ENCODE measurements around the gene CHAF1A.
A peak's percentile ranks its signal among the peaks of the same experiment; 100 is the strongest.

CHAF1A gene

DNA sequence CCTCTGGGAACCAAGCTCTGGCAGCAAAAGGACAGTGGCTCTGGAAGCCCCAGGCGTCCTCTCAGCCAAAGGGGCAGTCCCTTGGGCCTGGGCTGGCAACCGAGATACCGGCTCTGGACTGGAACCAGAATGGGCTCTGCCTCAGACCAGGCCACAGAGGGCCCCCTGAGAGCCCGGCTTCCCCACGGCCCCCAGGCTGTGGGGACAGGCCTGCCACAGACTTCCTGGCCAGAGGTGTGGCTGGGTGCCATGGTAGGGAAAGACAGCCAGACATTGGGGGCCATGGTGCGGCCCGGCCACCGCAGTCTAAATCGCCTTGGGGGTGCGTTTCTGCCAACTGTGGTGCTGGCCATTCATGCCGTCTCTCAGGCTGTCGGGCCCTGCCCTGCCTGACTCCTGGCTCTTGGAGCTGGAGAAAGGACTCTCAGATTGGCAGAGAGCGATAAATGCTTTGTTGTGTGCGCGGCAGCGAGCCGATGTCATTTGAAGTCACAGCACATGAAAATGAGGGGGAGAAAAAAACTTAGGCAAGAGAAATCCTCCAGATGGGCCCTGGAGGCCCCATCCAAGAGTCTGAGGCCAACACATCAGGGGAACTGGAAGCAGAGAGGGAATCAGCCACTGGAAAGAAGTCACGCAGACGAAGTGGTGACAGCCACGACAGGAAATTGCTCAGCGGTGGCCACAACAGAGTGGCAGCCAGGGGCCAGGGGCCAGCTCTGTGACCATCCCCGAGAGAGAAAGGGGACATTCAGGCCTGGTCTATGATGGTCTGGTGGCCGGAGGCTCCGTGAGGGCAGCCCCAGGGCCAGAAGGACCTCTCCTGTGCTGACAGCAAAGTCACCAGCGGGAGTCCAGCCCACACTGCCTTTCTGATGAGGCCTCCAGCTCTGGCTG, 28.6 kb upstream of the CHAF1A start:
- peaks cover 8 to 47% of the 10 kb centered on the region in 2 experiments for H3K36me3 ChIP-seq (ENCODE audit: control insufficient read depth in 1 of 2, insufficient read depth in 2 of 2, low read depth in 1 of 2, low read length in 2 of 2)
- H2BK12ac ChIP-seq (ENCODE audit: low read length in 2 of 2): peak overlapping the region; percentile 84 to 95
- H3K14ac ChIP-seq (ENCODE audit: low read length in 2 of 2): peak overlapping the region in 1 of 2 experiments; percentile 60
- H2AK5ac ChIP-seq (ENCODE audit: low read length, severe bottlenecking): peak overlapping the region; percentile 37
- peak overlapping the region; percentile 88 for H3K9ac ChIP-seq (ENCODE audit: low read length)
- peaks cover 26% of the 10 kb centered on the region for H3K79me1 ChIP-seq (replicated peaks; ENCODE audit: low read length, poor library complexity, severe bottlenecking)
- H2AFZ ChIP-seq (ENCODE audit: low read depth, low read length): no peak overlapping the region
- no peak overlapping the region for H2BK5ac ChIP-seq (ENCODE audit: low read depth, low read length, poor library complexity, severe bottlenecking)
- peaks cover 95% of the 10 kb centered on the region for H3K4me1 ChIP-seq (ENCODE audit: control insufficient read depth, insufficient read depth, low read depth, low read length)
- H2BK120ac ChIP-seq (ENCODE audit: low read depth, low read length): peak overlapping the region; percentile 24
- H3K18ac ChIP-seq (ENCODE audit: low read depth in 1 of 2, low read length in 2 of 2): peak overlapping the region; percentile 89 to 91
- DNase-seq: peak; percentile 61
- no peak overlapping the region for H3K4me2 ChIP-seq (ENCODE audit: low read length, poor library complexity, severe bottlenecking)
- WGBS: 77% methylated on average over 25 of the region's 25 CpGs
- H3K4ac ChIP-seq (ENCODE audit: low read depth in 1 of 2, low read length in 2 of 2): peak overlapping the region; percentile 57 to 80
- peak overlapping the region; percentile 85 for H4K91ac ChIP-seq (ENCODE audit: low read length)
- H3K27me3 ChIP-seq (ENCODE audit: control insufficient read depth in 1 of 2, insufficient read depth in 1 of 2, low read length in 2 of 2): no peaks in the 10 kb centered on the region
- peak overlapping the region; percentile 86 for H3K27ac ChIP-seq (ENCODE audit: low read length, poor library complexity, severe bottlenecking)
- no peaks in the 10 kb centered on the region for H3K9me3 ChIP-seq (ENCODE audit: control insufficient read depth, low read length)
- peak overlapping the region; percentile 43 to 46 for H3K23ac ChIP-seq (ENCODE audit: low read length in 2 of 2)
- peak overlapping the region; percentile 84 for H2BK15ac ChIP-seq (ENCODE audit: low read depth, poor library complexity, severe bottlenecking)
- peak overlapping the region in 1 of 2 experiments; percentile 62 for H3K4me3 ChIP-seq (ENCODE audit: insufficient read depth in 1 of 2, low read depth in 1 of 2, low read length in 2 of 2)
- H4K8ac ChIP-seq (ENCODE audit: low read length): peak overlapping the region; percentile 89

GRCh38 chr19:4374498-4375163, 27.8 kb upstream of the CHAF1A start:
- H2AFZ ChIP-seq (ENCODE audit: low read depth, low read length): no peak overlapping the region
- peaks cover 8 to 49% of the 10 kb centered on the region in 2 experiments for H3K36me3 ChIP-seq (ENCODE audit: control insufficient read depth in 1 of 2, insufficient read depth in 2 of 2, low read depth in 1 of 2, low read length in 2 of 2)
- H3K4me1 ChIP-seq (ENCODE audit: control insufficient read depth, insufficient read depth, low read depth, low read length): peaks cover 94% of the 10 kb centered on the region
- peak overlapping the region in 1 of 2 experiments; percentile 88 for H3K14ac ChIP-seq (ENCODE audit: low read length in 2 of 2)
- peak overlapping the region; percentile 89 for H4K8ac ChIP-seq (ENCODE audit: low read length)
- peak overlapping the region in 1 of 2 experiments; percentile 46 for H3K23ac ChIP-seq (ENCODE audit: low read length in 2 of 2)
- H3K9ac ChIP-seq (ENCODE audit: low read length): peak overlapping the region; percentile 88
- peak overlapping the region; percentile 4 for H3K4me2 ChIP-seq (ENCODE audit: low read length, poor library complexity, severe bottlenecking)
- peak; percentile 91 for DNase-seq
- H4K91ac ChIP-seq (ENCODE audit: low read length): peak overlapping the region; percentile 37
- H3K4me3 ChIP-seq (ENCODE audit: insufficient read depth in 1 of 2, low read depth in 1 of 2, low read length in 2 of 2): peak overlapping the region in 1 of 2 experiments; percentile 62
- peak overlapping the region; percentile 27 to 52 for H3K4ac ChIP-seq (ENCODE audit: low read depth in 1 of 2, low read length in 2 of 2)
- no peaks in the 10 kb centered on the region for H3K9me3 ChIP-seq (ENCODE audit: control insufficient read depth, low read length)
- H2BK5ac ChIP-seq (ENCODE audit: low read depth, low read length, poor library complexity, severe bottlenecking): peak overlapping the region; percentile 48
- H2BK15ac ChIP-seq (ENCODE audit: low read depth, poor library complexity, severe bottlenecking): peak overlapping the region; percentile 44
- H3K27ac ChIP-seq (ENCODE audit: low read length, poor library complexity, severe bottlenecking): peak overlapping the region; percentile 86
- H2BK12ac ChIP-seq (ENCODE audit: low read length in 2 of 2): peak overlapping the region; percentile 49 to 89
- H3K18ac ChIP-seq (ENCODE audit: low read depth in 1 of 2, low read length in 2 of 2): peak overlapping the region; percentile 89 to 91
- H3K27me3 ChIP-seq (ENCODE audit: control insufficient read depth in 1 of 2, insufficient read depth in 1 of 2, low read length in 2 of 2): no peaks in the 10 kb centered on the region
- H2AK5ac ChIP-seq (ENCODE audit: low read length, severe bottlenecking): peak overlapping the region; percentile 37
- 31% methylated on average over 24 of the region's 27 CpGs for WGBS
- H2BK120ac ChIP-seq (ENCODE audit: low read depth, low read length): peak overlapping the region; percentile 24
- peaks cover 24% of the 10 kb centered on the region for H3K79me1 ChIP-seq (replicated peaks; ENCODE audit: low read length, poor library complexity, severe bottlenecking)

- Histone ChIP-seq H2BK120ac (ENCODE audit: low read depth, low read length) (no peak overlapping the region), H2BK15ac (ENCODE audit: low read depth, poor library complexity, severe bottlenecking) (peak overlapping the region; percentile 15), H2BK12ac (ENCODE audit: low read length in 2 of 2) (peak overlapping the region; percentile 49 to 89), H3K79me1 (replicated peaks; ENCODE audit: low read length, poor library complexity, severe bottlenecking) (peaks cover 20% of the 10 kb centered on the region), H3K27ac (ENCODE audit: low read length, poor library complexity, severe bottlenecking) (peak overlapping the region; percentile 86), H3K18ac (ENCODE audit: low read depth in 1 of 2, low read length in 2 of 2) (peak overlapping the region; percentile 57 to 91), H3K23ac (ENCODE audit: low read length in 2 of 2) (no peak overlapping the region), H2AFZ (ENCODE audit: low read depth, low read length) (no peak overlapping the region), H3K4me1 (ENCODE audit: control insufficient read depth, insufficient read depth, low read depth, low read length) (peaks cover 94% of the 10 kb centered on the region), H3K27me3 (ENCODE audit: control insufficient read depth in 1 of 2, insufficient read depth in 1 of 2, low read length in 2 of 2) (no peaks in the 10 kb centered on the region), H2AK5ac (ENCODE audit: low read length, severe bottlenecking) (peak overlapping the region; percentile 33), H3K36me3 (ENCODE audit: control insufficient read depth in 1 of 2, insufficient read depth in 2 of 2, low read depth in 1 of 2, low read length in 2 of 2) (peaks cover 8 to 46% of the 10 kb centered on the region in 2 experiments), H4K91ac (ENCODE audit: low read length) (peak overlapping the region; percentile 37), H3K4me2 (ENCODE audit: low read length, poor library complexity, severe bottlenecking) (peak overlapping the region; percentile 4), H3K4ac (ENCODE audit: low read depth in 1 of 2, low read length in 2 of 2) (peak overlapping the region; percentile 1 to 52), H3K4me3 (ENCODE audit: insufficient read depth in 1 of 2, low read depth in 1 of 2, low read length in 2 of 2) (peak overlapping the region in 1 of 2 experiments; percentile 46), H3K9me3 (ENCODE audit: control insufficient read depth, low read length) (no peaks in the 10 kb centered on the region), H3K14ac (ENCODE audit: low read length in 2 of 2) (no peak overlapping the region), H2BK5ac (ENCODE audit: low read depth, low read length, poor library complexity, severe bottlenecking) (no peak overlapping the region), H3K9ac (ENCODE audit: low read length) (peak overlapping the region; percentile 88), H4K8ac (ENCODE audit: low read length) (peak overlapping the region; percentile 89)
- peak; percentile 83 for DNase-seq
- 57% methylated on average over 16 of the region's 16 CpGs for WGBS
These were observed 27.0 kb upstream of the CHAF1A start for GRCh38 chr19:4375164-4376027.

All from mesenchymal stem cell (in vitro differentiated cells and primary cell).